Measurements from ENCODE around the gene PRKCB.

GRCh38 chr16:23981429-23982399 is 145.9 kb downstream of the PRKCB start:
- TF ChIP-seq CTCF (IDR thresholded peaks at IDR 0.05) (no peak), POLR2A (IDR thresholded peaks at IDR 0.05) (no peak)

Measured in thyroid gland (tissue), 4 donors.